Measurements from ENCODE around the gene STPG1. TPM values are rescaled to one million over a fixed set of nuclear protein-coding genes. Genes with fewer than 3 reads are reported as not detected.

STPG1 gene
- polyA plus RNA-seq, 1 donor from 2014 or later = 0.89 TPM

- TF ChIP-seq SMC3 (conservative IDR thresholded peaks at IDR 0.05; ENCODE audit: poor library complexity) (no peak), EZH2 (IDR thresholded peaks at IDR 0.05; ENCODE audit: borderline replicate concordance, insufficient read depth, low read length, poor library complexity, severe bottlenecking) (no peak)
Observed at GRCh38 chr1:24349891-24350290, 63.7 kb downstream of the STPG1 start (continued).

DNA sequence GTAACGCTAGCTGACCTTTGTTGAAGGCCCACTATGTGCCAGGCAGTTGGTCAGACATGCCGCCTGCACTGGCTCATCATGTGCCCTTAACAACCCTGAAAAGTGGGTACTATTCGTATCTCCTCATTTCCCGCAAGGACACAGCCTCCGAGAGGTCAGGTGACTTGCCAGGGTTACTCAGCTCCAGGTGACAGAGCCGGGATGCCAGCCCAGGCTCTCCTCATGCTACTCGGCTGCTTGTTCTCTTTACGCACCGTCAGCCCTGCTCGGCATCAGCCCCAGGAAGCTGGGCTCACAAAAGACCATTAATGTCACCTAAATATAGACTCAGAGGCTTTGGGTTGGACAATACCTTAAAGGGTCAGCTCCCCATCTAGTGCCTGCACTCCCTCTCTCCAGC is 65.4 kb downstream of the STPG1 start:
- H3K4me2 ChIP-seq (ENCODE audit: low read length) = no peak overlapping the region
- H2AFZ ChIP-seq (ENCODE audit: low read depth, low read length) = no peak overlapping the region
- no peaks in the 10 kb centered on the region for H4K20me1 ChIP-seq (ENCODE audit: insufficient read depth)
- H3K27ac ChIP-seq (ENCODE audit: low read length) = no peak overlapping the region
- TF ChIP-seq, protein P1, sequence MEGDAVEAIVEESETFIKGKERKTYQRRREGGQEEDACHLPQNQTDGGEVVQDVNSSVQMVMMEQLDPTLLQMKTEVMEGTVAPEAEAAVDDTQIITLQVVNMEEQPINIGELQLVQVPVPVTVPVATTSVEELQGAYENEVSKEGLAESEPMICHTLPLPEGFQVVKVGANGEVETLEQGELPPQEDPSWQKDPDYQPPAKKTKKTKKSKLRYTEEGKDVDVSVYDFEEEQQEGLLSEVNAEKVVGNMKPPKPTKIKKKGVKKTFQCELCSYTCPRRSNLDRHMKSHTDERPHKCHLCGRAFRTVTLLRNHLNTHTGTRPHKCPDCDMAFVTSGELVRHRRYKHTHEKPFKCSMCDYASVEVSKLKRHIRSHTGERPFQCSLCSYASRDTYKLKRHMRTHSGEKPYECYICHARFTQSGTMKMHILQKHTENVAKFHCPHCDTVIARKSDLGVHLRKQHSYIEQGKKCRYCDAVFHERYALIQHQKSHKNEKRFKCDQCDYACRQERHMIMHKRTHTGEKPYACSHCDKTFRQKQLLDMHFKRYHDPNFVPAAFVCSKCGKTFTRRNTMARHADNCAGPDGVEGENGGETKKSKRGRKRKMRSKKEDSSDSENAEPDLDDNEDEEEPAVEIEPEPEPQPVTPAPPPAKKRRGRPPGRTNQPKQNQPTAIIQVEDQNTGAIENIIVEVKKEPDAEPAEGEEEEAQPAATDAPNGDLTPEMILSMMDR (IDR thresholded peaks at IDR 0.05; ENCODE audit: poor library complexity, severe bottlenecking) = no peak
- TF ChIP-seq RAD21 (conservative IDR thresholded peaks at IDR 0.05) (no peak), TAF1 (IDR thresholded peaks at IDR 0.05; ENCODE audit: low read depth) (no peak), REST (IDR thresholded peaks at IDR 0.05; ENCODE audit: borderline replicate concordance) (no peak), POLR2AphosphoS5 (IDR thresholded peaks at IDR 0.05) (no peak), MXI1 (conservative IDR thresholded peaks at IDR 0.05; ENCODE audit: poor library complexity, severe bottlenecking) (no peak), EP300 (conservative IDR thresholded peaks at IDR 0.05; ENCODE audit: poor library complexity, severe bottlenecking) (no peak), SMC3 (conservative IDR thresholded peaks at IDR 0.05; ENCODE audit: poor library complexity) (no peak), EZH2 (IDR thresholded peaks at IDR 0.05; ENCODE audit: borderline replicate concordance, insufficient read depth, low read length, poor library complexity, severe bottlenecking) (no peak)
- H3K36me3 ChIP-seq (ENCODE audit: insufficient read depth, low read length) = no peaks in the 10 kb centered on the region
- no peaks in the 10 kb centered on the region for H3K9me2 ChIP-seq (ENCODE audit: insufficient read depth, low read length)
- no peaks in the 10 kb centered on the region for H3F3A ChIP-seq (ENCODE audit: insufficient read depth, low read length, poor library complexity, severe bottlenecking)
- H3K4me3 ChIP-seq (ENCODE audit: low read length) = no peak overlapping the region
- no peak overlapping the region for H3K9ac ChIP-seq (ENCODE audit: low read length)
- H3K27me3 ChIP-seq (ENCODE audit: insufficient read depth, low read depth, low read length) = no peaks in the 10 kb centered on the region
- no peaks in the 10 kb centered on the region for H3K79me2 ChIP-seq (replicated peaks; ENCODE audit: insufficient read depth, low read length)
- H3K9me3 ChIP-seq (ENCODE audit: low read length) = no peaks in the 10 kb centered on the region

DNA sequence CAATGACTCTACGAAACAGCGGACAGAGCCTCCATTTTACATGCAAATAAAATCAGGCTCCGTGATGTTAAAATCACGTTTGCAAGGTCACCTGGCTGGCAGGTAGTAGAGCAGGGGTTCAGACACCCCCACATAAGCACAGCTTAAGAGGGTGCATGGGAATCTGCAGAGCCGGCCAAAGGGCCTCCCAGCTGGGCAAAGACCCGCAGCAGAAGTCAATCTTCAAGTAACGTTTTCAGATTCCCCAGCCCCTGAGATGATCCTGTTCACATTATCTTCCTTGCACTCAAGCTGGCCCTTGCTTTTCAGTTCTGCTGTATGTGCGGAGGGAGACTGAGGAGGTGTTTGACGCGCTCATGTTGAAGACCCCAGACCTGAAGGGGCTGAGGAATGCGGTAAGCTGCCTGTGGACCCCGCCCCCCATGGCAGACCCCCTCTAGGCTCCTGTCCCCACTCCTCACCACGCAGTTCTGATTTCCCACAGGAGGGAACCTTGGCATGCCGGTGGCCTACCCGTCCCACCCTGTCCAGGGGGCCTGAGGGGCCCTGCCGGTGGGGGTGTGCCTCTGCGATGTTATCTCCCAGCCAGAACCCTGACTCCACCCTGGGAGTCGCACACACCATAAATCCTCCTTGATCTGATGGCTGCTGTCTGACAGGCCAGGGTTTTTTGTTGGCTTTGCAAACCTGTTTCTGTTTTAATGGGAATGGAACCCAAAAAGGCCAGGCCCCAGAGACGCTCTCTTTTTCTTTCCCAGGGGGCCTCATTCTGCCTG is 66.2 kb downstream of the STPG1 start:
- H3K79me2 ChIP-seq (replicated peaks; ENCODE audit: insufficient read depth, low read length) = no peaks in the 10 kb centered on the region
- H3K27ac ChIP-seq (ENCODE audit: low read length) = no peak overlapping the region
- H3K27me3 ChIP-seq (ENCODE audit: insufficient read depth, low read depth, low read length) = no peaks in the 10 kb centered on the region
- H3K9me3 ChIP-seq (ENCODE audit: low read length) = no peaks in the 10 kb centered on the region
- no peaks in the 10 kb centered on the region for H3K36me3 ChIP-seq (ENCODE audit: insufficient read depth, low read length)
- no peak overlapping the region for H2AFZ ChIP-seq (ENCODE audit: low read depth, low read length)
- H3K9me2 ChIP-seq (ENCODE audit: insufficient read depth, low read length) = no peaks in the 10 kb centered on the region
- no peak overlapping the region for H3K9ac ChIP-seq (ENCODE audit: low read length)
- no peaks in the 10 kb centered on the region for H4K20me1 ChIP-seq (ENCODE audit: insufficient read depth)
- H3K4me2 ChIP-seq (ENCODE audit: low read length) = no peak overlapping the region
- no peak overlapping the region for H3K4me3 ChIP-seq (ENCODE audit: low read length)
- no peaks in the 10 kb centered on the region for H3F3A ChIP-seq (ENCODE audit: insufficient read depth, low read length, poor library complexity, severe bottlenecking)
- TF ChIP-seq EZH2 (IDR thresholded peaks at IDR 0.05; ENCODE audit: borderline replicate concordance, insufficient read depth, low read length, poor library complexity, severe bottlenecking) (no peak), EP300 (conservative IDR thresholded peaks at IDR 0.05; ENCODE audit: poor library complexity, severe bottlenecking) (no peak)

All from neural cell (in vitro differentiated cells).